GM12874 (cell line): ENCODE results near the gene PGPEP1.

Source experiments
- CTCF ChIP-seq: IDR thresholded peaks from 2 replicates; pipeline ENCODE4 v1.5.1; 2011; ENCODE audit warnings: low read depth, mild to moderate bottlenecking, control low read depth, low read length, moderate library complexity; ENCODE audit not compliant: insufficient read depth

PGPEP1 gene

GRCh38 chr19:18388100-18388959, 47.9 kb downstream of the PGPEP1 start:
- TF ChIP-seq CTCF: peak; percentile 100

- TF ChIP-seq CTCF: no peak
These were observed 48.7 kb downstream of the PGPEP1 start for GRCh38 chr19:18388960-18389725.

DNA sequence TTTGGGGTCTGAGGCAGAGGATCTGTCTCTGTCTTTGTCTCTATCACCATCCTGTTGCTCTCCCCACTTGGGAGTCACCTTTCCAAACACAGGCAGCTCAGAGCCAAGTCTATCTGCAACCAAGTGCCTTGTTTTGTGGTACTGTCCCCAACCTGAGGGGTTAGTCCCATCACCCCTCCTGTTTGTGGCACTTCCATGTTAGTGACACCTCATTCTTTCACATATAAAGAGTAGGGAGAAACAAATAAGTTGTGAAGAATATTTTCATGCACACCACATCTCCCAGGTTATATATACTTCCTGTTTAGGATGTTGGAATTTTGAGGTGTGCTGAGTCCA, 49.3 kb downstream of the PGPEP1 start:
- no peak for TF ChIP-seq CTCF

DNA sequence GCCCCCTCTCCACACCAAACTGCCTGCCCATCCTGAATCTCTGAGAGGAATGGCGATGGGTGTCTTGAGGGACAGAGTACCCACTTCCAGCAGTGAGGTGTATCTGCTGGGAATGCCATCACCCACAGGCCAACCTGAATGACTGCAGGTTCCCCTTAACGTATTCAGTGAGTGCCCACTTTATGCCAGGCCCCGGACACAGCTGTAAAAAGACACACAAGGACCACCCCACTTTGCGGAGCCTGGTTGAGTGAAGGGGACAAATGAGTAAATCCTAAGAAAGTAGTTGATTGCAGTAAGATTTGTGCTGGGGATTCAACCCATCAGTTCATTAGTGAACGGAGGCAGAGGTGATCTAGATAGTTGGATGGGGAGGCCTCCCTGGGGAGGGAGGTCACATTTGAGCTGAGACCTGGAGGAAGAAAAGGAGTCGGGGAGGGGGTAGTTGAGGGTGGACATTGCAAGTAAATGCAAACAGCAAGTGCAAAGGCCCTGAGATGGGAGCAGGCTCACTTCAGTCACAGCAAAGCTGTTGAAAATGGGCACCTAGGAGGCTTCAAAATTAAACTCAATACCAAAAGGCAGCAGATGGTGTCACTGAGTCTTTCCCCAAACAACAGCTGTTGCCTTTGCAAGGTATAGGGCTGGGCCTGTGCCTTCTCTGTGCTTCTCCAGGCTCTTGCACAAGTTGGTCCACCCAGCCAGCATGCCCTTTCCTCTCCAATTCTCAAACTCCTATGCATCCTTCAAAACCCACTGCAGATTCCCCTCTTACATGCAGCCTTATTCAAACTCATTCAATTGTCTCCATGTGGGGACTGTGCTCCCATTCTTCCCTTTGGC, 49.9 kb downstream of the PGPEP1 start:
- no peak for TF ChIP-seq CTCF

- TF ChIP-seq CTCF: no peak
These were observed 51.2 kb downstream of the PGPEP1 start for GRCh38 chr19:18391509-18392075.

GRCh38 chr19:18392417-18392816, 52.0 kb downstream of the PGPEP1 start:
- no peak for TF ChIP-seq CTCF

DNA sequence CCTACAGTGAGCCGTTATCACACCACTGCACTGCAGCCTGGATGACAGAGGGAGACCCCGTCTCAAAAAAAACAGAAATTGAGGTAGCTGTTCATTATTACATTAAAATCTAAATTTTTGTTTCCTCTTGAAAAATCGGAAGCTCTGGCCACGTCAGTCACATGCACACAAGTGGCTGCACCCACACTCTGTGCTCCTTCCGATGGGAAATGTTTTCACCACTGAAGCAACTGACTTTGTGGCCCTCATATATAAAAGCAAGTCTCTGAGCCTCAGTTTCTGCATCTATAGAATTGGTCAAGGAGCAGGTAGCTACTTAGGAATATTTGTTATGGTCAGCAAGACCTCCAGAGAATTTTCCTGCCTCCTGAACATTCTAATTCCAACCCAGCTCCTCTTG, 52.5 kb downstream of the PGPEP1 start:
- no peak for TF ChIP-seq CTCF
